GM12864 (cell line): Measurements from ENCODE around the gene C19orf47.

Source experiments
- DNase-seq: peaks from one replicate; pipeline ENCODE4 v3.0.0-alpha.2; 2011; ENCODE audit warnings: low read depth
- H3K4me3 ChIP-seq: 2 replicates; pipeline ENCODE4 v1.5.1; 2011; ENCODE audit warnings: mild to moderate bottlenecking, low read depth, low read length, control low read depth
- CTCF ChIP-seq: IDR thresholded peaks from 2 replicates; pipeline ENCODE4 v1.5.1; 2011; ENCODE audit warnings: low read depth, mild to moderate bottlenecking, moderate library complexity, low read length, control low read depth, inconsistent platforms; ENCODE audit errors: missing control alignments

The C19orf47 gene

GRCh38 chr19:40286235-40286970, 61.8 kb downstream of the C19orf47 start:
- H3K4me3 ChIP-seq = peak overlapping the region; percentile 59
- TF ChIP-seq CTCF = no peak
- no peak for DNase-seq

- no peak for TF ChIP-seq CTCF
- DNase-seq = peak; percentile 99
- peak overlapping the region; percentile 78 for H3K4me3 ChIP-seq
Measured at GRCh38 chr19:40285353-40286234, 62.6 kb downstream of the C19orf47 start.

GRCh38 chr19:40284501-40285352, 63.5 kb downstream of the C19orf47 start, which contains the start of gene AKT2:
TSS of gene AKT2 (minus strand) at chr19:40285345. CDS start at chr19:40265267, 20,078 bp downstream.
- TF ChIP-seq CTCF = no peak
- DNase-seq = peak; percentile 36
- peak within 1 kb of the TSS; percentile 78 for H3K4me3 ChIP-seq

- TF ChIP-seq CTCF = no peak
- DNase-seq = no peak
- H3K4me3 ChIP-seq = peak overlapping the region; percentile 78
Measured at GRCh38 chr19:40284251-40284500, 64.0 kb downstream of the C19orf47 start.

- no peak for DNase-seq
- no peak for TF ChIP-seq CTCF
- H3K4me3 ChIP-seq = peak overlapping the region; percentile 78
Measured at GRCh38 chr19:40283414-40284250, 64.6 kb downstream of the C19orf47 start.

GRCh38 chr19:40282920-40283319, 65.3 kb downstream of the C19orf47 start:
- no peak for DNase-seq
- no peak overlapping the region for H3K4me3 ChIP-seq
- TF ChIP-seq CTCF = no peak
